ENCODE measurements around the gene IGFBP6. TPM values are rescaled to one million over a fixed set of nuclear protein-coding genes. Genes with fewer than 3 reads are reported as not detected.

Gene IGFBP6
- total RNA-seq, 1 experiment from 2014 or later = 17.5 TPM

- H3K4me3 ChIP-seq (ENCODE audit: insufficient read depth, low read depth, low read length) = no peak overlapping the region
- peak; percentile 21 for DNase-seq
- peaks cover 2% of the 10 kb centered on the region; the same call in 1 of the 2 replicates for H3K27me3 ChIP-seq (ENCODE audit: control insufficient read depth, insufficient read depth, low read length)
- peaks cover 4% of the 10 kb centered on the region; the same call in 1 of the 2 replicates for H3K36me3 ChIP-seq (replicated peaks; ENCODE audit: control insufficient read depth, insufficient read depth, low read length)
Observed at GRCh38 chr12:53055471-53056266, 41.8 kb upstream of the IGFBP6 start.

DNA sequence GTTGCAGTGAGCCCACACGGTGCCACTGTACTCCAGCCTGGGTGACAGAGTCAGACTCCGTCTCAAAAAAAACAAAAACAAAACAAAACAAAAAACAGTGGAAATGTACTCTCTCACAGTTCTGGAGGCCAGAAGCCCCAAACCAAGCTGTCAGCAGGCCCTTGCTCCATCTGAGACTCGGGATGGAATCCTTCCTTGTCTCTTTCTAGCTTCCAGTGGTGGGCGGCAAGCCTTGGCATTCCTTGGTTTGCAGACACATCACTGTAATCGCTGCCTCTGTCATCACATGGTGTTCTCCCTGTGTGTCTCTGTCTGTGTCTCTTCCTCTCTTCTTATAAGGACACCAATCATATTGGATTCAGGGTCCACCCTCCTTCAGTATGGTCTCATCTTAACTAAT lies 41.2 kb upstream of the IGFBP6 start:
- no peak for DNase-seq
- Histone ChIP-seq H3K27me3 (ENCODE audit: control insufficient read depth, insufficient read depth, low read length) (peaks cover 2% of the 10 kb centered on the region; the same call in 1 of the 2 replicates), H3K4me3 (ENCODE audit: insufficient read depth, low read depth, low read length) (no peak overlapping the region), H3K36me3 (replicated peaks; ENCODE audit: control insufficient read depth, insufficient read depth, low read length) (peaks cover 4% of the 10 kb centered on the region; the same call in 1 of the 2 replicates)

DNA sequence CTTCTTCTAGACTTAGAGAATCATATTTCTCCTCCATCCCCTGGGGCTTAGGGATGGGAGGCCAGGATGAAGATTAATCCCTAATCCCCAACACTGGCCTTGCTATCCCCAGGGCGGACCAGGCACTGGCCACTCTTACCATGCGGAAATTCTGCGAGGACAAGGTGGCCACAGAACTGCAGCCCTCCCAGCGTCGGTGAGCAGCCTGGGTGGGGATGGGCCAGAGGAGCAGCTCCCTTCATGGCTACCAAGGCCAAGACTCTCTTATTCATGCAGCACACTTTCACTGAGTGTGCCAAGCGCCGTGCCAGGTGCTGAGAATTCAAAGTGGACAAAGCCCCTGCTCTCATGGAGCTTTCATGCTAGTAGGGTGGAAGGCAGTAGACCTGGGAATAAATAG lies 40.6 kb upstream of the IGFBP6 start:
- H3K27me3 ChIP-seq (ENCODE audit: control insufficient read depth, insufficient read depth, low read length) = peaks cover 2% of the 10 kb centered on the region; the same call in 1 of the 2 replicates
- H3K4me3 ChIP-seq (ENCODE audit: insufficient read depth, low read depth, low read length) = no peak overlapping the region
- H3K36me3 ChIP-seq (replicated peaks; ENCODE audit: control insufficient read depth, insufficient read depth, low read length) = no peaks in the 10 kb centered on the region
- peak; percentile 13 for DNase-seq

DNA sequence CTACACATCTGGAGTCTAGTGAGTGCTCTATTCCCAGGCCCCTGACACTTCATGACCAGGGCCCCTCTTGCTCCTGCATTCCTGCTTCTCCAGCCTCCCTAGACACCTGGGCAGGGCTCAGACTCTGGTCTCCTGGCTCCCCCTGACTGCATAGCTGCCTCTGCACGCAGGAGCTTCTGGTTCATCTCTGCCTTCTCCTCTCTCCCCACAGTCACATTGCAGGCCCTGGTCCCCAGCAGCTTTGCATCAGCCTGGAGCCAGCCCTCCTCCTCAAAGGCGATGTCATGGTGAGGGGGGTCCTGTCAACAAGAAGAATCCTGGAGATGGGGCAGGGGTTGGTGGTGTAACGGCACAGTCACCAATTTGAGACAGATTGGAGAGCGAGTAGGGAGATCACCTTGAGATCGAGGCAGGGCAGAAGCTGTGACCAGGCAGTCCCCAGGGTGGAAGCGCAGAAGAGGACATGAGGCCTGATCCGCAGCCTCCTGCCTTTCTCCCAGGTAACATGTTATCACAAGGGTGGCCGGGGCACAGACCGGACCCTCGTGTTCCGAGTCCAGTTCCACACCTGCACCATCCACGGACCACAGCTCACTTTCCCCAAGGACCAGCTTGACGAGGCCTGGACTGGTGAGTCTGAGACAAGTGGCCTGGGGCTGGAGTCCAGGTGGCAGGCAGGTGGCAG lies 39.5 kb upstream of the IGFBP6 start:
- no peaks in the 10 kb centered on the region for H3K36me3 ChIP-seq (replicated peaks; ENCODE audit: control insufficient read depth, insufficient read depth, low read length)
- peak; percentile 24 for DNase-seq
- H3K4me3 ChIP-seq (ENCODE audit: insufficient read depth, low read depth, low read length) = no peak overlapping the region
- peaks cover 2% of the 10 kb centered on the region; the same call in 1 of the 2 replicates for H3K27me3 ChIP-seq (ENCODE audit: control insufficient read depth, insufficient read depth, low read length)

DNA sequence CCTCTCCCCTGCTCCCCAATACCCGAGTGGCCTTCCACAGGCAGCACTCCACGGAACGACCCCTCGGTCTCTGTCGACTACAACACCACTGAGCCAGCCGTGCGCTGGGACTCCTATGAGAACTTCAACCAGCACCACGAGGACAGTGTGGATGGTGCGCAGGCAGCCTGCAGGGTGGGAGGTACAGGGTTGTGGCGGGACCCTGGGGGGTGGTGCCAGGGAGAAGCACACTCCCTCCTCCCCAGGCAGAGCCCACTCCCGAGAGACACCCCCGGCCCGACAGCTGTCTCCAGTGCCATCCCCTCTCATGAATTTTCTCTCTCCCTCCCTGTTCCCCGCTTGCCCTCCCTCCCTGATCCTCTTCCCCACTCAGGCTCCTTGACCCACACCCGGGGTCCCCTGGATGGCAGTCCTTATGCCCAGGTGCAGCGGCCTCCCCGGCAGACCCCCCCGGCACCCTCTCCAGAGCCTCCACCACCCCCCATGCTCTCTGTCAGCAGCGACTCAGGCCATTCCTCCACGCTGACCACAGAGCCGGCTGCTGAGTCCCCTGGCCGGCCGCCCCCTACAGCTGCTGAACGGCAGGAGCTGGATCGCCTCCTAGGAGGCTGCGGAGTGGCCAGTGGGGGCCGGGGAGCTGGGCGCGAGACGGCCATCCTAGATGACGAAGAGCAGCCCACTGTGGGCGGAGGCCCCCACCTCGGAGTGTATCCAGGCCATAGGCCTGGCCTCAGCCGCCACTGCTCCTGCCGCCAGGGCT lies 38.6 kb upstream of the IGFBP6 start:
- peak; percentile 52 for DNase-seq
- H3K4me3 ChIP-seq (ENCODE audit: insufficient read depth, low read depth, low read length) = no peak overlapping the region
- no peaks in the 10 kb centered on the region for H3K36me3 ChIP-seq (replicated peaks; ENCODE audit: control insufficient read depth, insufficient read depth, low read length)
- peaks cover 2% of the 10 kb centered on the region; the same call in 1 of the 2 replicates for H3K27me3 ChIP-seq (ENCODE audit: control insufficient read depth, insufficient read depth, low read length)

GRCh38 chr12:53059434-53060063 lies 37.9 kb upstream of the IGFBP6 start:
- Histone ChIP-seq H3K4me3 (ENCODE audit: insufficient read depth, low read depth, low read length) (no peak overlapping the region), H3K27me3 (ENCODE audit: control insufficient read depth, insufficient read depth, low read length) (peaks cover 2% of the 10 kb centered on the region; the same call in 1 of the 2 replicates), H3K36me3 (replicated peaks; ENCODE audit: control insufficient read depth, insufficient read depth, low read length) (no peaks in the 10 kb centered on the region)
- peak; percentile 52 for DNase-seq

GRCh38 chr12:53060064-53060720 lies 37.3 kb upstream of the IGFBP6 start:
- Histone ChIP-seq H3K36me3 (replicated peaks; ENCODE audit: control insufficient read depth, insufficient read depth, low read length) (no peaks in the 10 kb centered on the region), H3K4me3 (ENCODE audit: insufficient read depth, low read depth, low read length) (no peak overlapping the region), H3K27me3 (ENCODE audit: control insufficient read depth, insufficient read depth, low read length) (peaks cover 2% of the 10 kb centered on the region; the same call in 1 of the 2 replicates)
- DNase-seq = no peak

- Histone ChIP-seq H3K27me3 (ENCODE audit: control insufficient read depth, insufficient read depth, low read length) (peaks cover 2% of the 10 kb centered on the region; the same call in 1 of the 2 replicates), H3K4me3 (ENCODE audit: insufficient read depth, low read depth, low read length) (no peak overlapping the region), H3K36me3 (replicated peaks; ENCODE audit: control insufficient read depth, insufficient read depth, low read length) (peaks cover 1% of the 10 kb centered on the region)
- peak; percentile 49 for DNase-seq
Observed at GRCh38 chr12:53060721-53061276, 36.7 kb upstream of the IGFBP6 start.

- no peak overlapping the region for H3K4me3 ChIP-seq (ENCODE audit: insufficient read depth, low read depth, low read length)
- DNase-seq = peak; percentile 88
Observed at GRCh38 chr12:53061404-53062010, 36.0 kb upstream of the IGFBP6 start.

DNA sequence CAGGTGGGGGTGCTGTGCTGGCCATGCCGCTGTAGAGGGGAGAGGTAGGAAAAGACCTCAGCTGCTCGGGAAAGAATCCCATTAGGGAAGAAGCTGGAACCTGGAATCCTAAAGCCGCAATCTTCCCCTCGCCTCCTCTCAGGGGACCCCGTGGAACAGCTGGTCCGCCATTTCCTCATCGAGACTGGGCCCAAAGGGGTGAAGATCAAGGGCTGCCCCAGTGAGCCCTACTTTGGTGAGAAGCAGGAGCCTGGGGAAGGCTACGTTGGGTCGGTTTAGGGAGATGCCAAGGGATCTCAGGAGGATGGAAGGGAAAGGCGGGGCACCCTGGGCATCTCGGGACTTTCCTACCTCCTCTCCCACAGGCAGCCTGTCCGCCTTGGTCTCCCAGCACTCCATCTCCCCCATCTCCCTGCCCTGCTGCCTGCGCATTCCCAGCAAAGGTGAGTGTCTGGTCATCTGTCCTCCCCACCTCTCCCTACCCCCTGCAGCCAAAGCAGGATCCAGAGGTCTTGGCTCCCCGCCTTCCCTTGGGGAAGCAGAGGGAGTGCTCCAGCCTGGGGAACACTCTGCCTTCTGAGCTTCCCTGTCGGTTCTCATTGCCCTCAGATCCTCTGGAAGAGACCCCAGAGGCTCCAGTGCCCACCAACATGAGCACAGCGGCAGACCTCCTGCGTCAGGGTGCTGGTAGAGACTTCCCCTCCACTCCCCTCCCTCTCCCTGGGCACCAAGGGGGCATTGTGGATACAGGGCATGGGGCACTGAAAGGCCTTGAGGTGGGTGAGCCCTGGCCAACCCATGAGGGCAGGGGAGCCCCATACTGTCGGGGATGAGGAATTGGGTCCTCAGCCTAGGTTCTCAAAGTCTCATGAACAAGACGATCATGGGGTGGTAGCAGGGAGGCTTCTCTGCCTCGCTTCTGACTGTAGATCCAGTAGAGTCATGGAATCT lies 35.2 kb upstream of the IGFBP6 start:
- Histone ChIP-seq H3K36me3 (replicated peaks; ENCODE audit: control insufficient read depth, insufficient read depth, low read length) (peaks cover 1% of the 10 kb centered on the region), H3K4me3 (ENCODE audit: insufficient read depth, low read depth, low read length) (no peak overlapping the region), H3K27me3 (ENCODE audit: control insufficient read depth, insufficient read depth, low read length) (peaks cover 1% of the 10 kb centered on the region; the same call in 1 of the 2 replicates)
- no peak for DNase-seq

More at GRCh38 chr12:53061404-53062010, 36.0 kb upstream of the IGFBP6 start:
- Histone ChIP-seq H3K36me3 (replicated peaks; ENCODE audit: control insufficient read depth, insufficient read depth, low read length) (peaks cover 1% of the 10 kb centered on the region), H3K27me3 (ENCODE audit: control insufficient read depth, insufficient read depth, low read length) (peaks cover 2% of the 10 kb centered on the region; the same call in 1 of the 2 replicates)

GRCh38 chr12:53062977-53063707 lies 34.3 kb upstream of the IGFBP6 start:
- H3K36me3 ChIP-seq (replicated peaks; ENCODE audit: control insufficient read depth, insufficient read depth, low read length) = peaks cover 1% of the 10 kb centered on the region
- no peak overlapping the region for H3K4me3 ChIP-seq (ENCODE audit: insufficient read depth, low read depth, low read length)
- H3K27me3 ChIP-seq (ENCODE audit: control insufficient read depth, insufficient read depth, low read length) = no peaks in the 10 kb centered on the region; the same call in 1 of the 2 replicates
- peak; percentile 30 for DNase-seq
